Activated naive CD4-positive, alpha-beta T cell treated with anti-CD3 and anti-CD28 coated beads, Interleukin-2, amount 50 U/mL, for 24 hours (primary cell): Measurements from ENCODE around the gene TAF11L3.
"Not testable (repeated sequence)": the region's sequence is repeated elsewhere in the genome, so short reads cannot be mapped to it uniquely, and the experiment has no call there.

Experiments used
- H3K27ac Mint-ChIP-seq: one replicate; pipeline ENCODE4 v1.8.0; 2021; ENCODE audit warnings: mild to moderate bottlenecking, mixed read lengths
- H3K27me3 Mint-ChIP-seq: one replicate; pipeline ENCODE4 v1.8.0; 2021; ENCODE audit warnings: mixed read lengths
- H3K36me3 Mint-ChIP-seq: one replicate; pipeline ENCODE4 v1.8.0; 2021; ENCODE audit warnings: mixed read lengths
- H3K4me1 Mint-ChIP-seq: one replicate; pipeline ENCODE4 v1.8.0; 2021; ENCODE audit warnings: mixed read lengths
- H3K4me3 Mint-ChIP-seq: one replicate; pipeline ENCODE4 v1.8.0; 2021; ENCODE audit warnings: mild to moderate bottlenecking, mixed read lengths
- H3K9me3 Mint-ChIP-seq: one replicate; pipeline ENCODE4 v1.8.0; 2021; ENCODE audit warnings: mixed read lengths

TAF11L3 gene

GRCh38 chr5:17518067-17518466 lies at the start of gene TAF11L3:
TAF11L3 (plus strand) TSS chr5:17518367.
- not testable (repeated sequence) for H3K4me3 Mint-ChIP-seq, H3K9me3 Mint-ChIP-seq, H3K36me3 Mint-ChIP-seq, H3K27me3 Mint-ChIP-seq, H3K4me1 Mint-ChIP-seq, H3K27ac Mint-ChIP-seq

GRCh38 chr5:17470064-17470463 lies 48.1 kb upstream of the TAF11L3 start:
- Mint-ChIP-seq H3K27me3 (no peaks in the 10 kb centered on the region), H3K27ac (no peak overlapping the region), H3K9me3 (peaks cover 11% of the 10 kb centered on the region), H3K36me3 (no peaks in the 10 kb centered on the region), H3K4me3 (no peak overlapping the region), H3K4me1 (no peaks in the 10 kb centered on the region)

GRCh38 chr5:17475064-17475463 lies 43.1 kb upstream of the TAF11L3 start:
- H3K27me3 Mint-ChIP-seq, H3K4me1 Mint-ChIP-seq, H3K36me3 Mint-ChIP-seq, H3K27ac Mint-ChIP-seq, H3K4me3 Mint-ChIP-seq: not testable (repeated sequence)
- peaks cover 13% of the 10 kb centered on the region for H3K9me3 Mint-ChIP-seq

- Mint-ChIP-seq H3K27ac (no peak overlapping the region), H3K9me3 (peaks cover 7% of the 10 kb centered on the region), H3K36me3 (no peaks in the 10 kb centered on the region), H3K27me3 (no peaks in the 10 kb centered on the region), H3K4me1 (no peaks in the 10 kb centered on the region), H3K4me3 (no peak overlapping the region)
These were observed 41.1 kb upstream of the TAF11L3 start for GRCh38 chr5:17477043-17477442.

GRCh38 chr5:17477573-17478265 lies 40.4 kb upstream of the TAF11L3 start:
- Mint-ChIP-seq H3K9me3 (peaks cover 5% of the 10 kb centered on the region), H3K36me3 (no peaks in the 10 kb centered on the region), H3K27me3 (no peaks in the 10 kb centered on the region), H3K27ac (no peak overlapping the region), H3K4me3 (no peak overlapping the region), H3K4me1 (no peaks in the 10 kb centered on the region)

GRCh38 chr5:17481378-17481777 lies 36.8 kb upstream of the TAF11L3 start:
- H3K27me3 Mint-ChIP-seq, result no peaks in the 10 kb centered on the region
- H3K36me3 Mint-ChIP-seq, result no peaks in the 10 kb centered on the region
- H3K4me3 Mint-ChIP-seq, result no peak overlapping the region
- no peak overlapping the region for H3K27ac Mint-ChIP-seq
- peaks cover 5% of the 10 kb centered on the region for H3K9me3 Mint-ChIP-seq
- no peaks in the 10 kb centered on the region for H3K4me1 Mint-ChIP-seq

- no peak overlapping the region for H3K27ac Mint-ChIP-seq
- H3K36me3 Mint-ChIP-seq, result no peaks in the 10 kb centered on the region
- H3K27me3 Mint-ChIP-seq, result no peaks in the 10 kb centered on the region
- H3K4me1 Mint-ChIP-seq, result no peaks in the 10 kb centered on the region
- H3K4me3 Mint-ChIP-seq, result no peak overlapping the region
- peaks cover 5% of the 10 kb centered on the region for H3K9me3 Mint-ChIP-seq
These were observed 35.4 kb upstream of the TAF11L3 start for GRCh38 chr5:17482790-17483189.

- not testable (repeated sequence) for H3K36me3 Mint-ChIP-seq, H3K4me1 Mint-ChIP-seq, H3K4me3 Mint-ChIP-seq
These were observed 31.5 kb upstream of the TAF11L3 start for GRCh38 chr5:17486464-17487173.

GRCh38 chr5:17487174-17487512 lies 31.0 kb upstream of the TAF11L3 start:
- no peaks in the 10 kb centered on the region for H3K36me3 Mint-ChIP-seq
- H3K4me1 Mint-ChIP-seq, result no peaks in the 10 kb centered on the region
- no peak overlapping the region for H3K27ac Mint-ChIP-seq
- H3K4me3 Mint-ChIP-seq, result no peak overlapping the region
- no peaks in the 10 kb centered on the region for H3K9me3 Mint-ChIP-seq
- no peaks in the 10 kb centered on the region for H3K27me3 Mint-ChIP-seq

More at GRCh38 chr5:17486464-17487173, 31.5 kb upstream of the TAF11L3 start:
- not testable (repeated sequence) for H3K9me3 Mint-ChIP-seq, H3K27ac Mint-ChIP-seq, H3K27me3 Mint-ChIP-seq

GRCh38 chr5:17491257-17491656 lies 26.9 kb upstream of the TAF11L3 start:
- H3K27ac Mint-ChIP-seq, H3K4me1 Mint-ChIP-seq, H3K36me3 Mint-ChIP-seq, H3K9me3 Mint-ChIP-seq, H3K27me3 Mint-ChIP-seq, H3K4me3 Mint-ChIP-seq: not testable (repeated sequence)

- no peak overlapping the region for H3K27ac Mint-ChIP-seq
- no peak overlapping the region for H3K4me3 Mint-ChIP-seq
- H3K27me3 Mint-ChIP-seq, result no peaks in the 10 kb centered on the region
- H3K9me3 Mint-ChIP-seq, result peaks cover 5% of the 10 kb centered on the region
- H3K36me3 Mint-ChIP-seq, result no peaks in the 10 kb centered on the region
- no peaks in the 10 kb centered on the region for H3K4me1 Mint-ChIP-seq
These were observed 25.4 kb upstream of the TAF11L3 start for GRCh38 chr5:17492770-17493169.

GRCh38 chr5:17497446-17497845 lies 20.7 kb upstream of the TAF11L3 start:
- Mint-ChIP-seq H3K4me1 (no peaks in the 10 kb centered on the region), H3K36me3 (no peaks in the 10 kb centered on the region), H3K27me3 (no peaks in the 10 kb centered on the region), H3K9me3 (peaks cover 5% of the 10 kb centered on the region), H3K27ac (no peak overlapping the region), H3K4me3 (no peak overlapping the region)

- H3K27ac Mint-ChIP-seq, H3K9me3 Mint-ChIP-seq, H3K27me3 Mint-ChIP-seq, H3K4me1 Mint-ChIP-seq, H3K4me3 Mint-ChIP-seq, H3K36me3 Mint-ChIP-seq: not testable (repeated sequence)
These were observed 20.2 kb upstream of the TAF11L3 start, which contains the start of gene TAF11L2 for GRCh38 chr5:17497931-17498330. TAF11L2 (plus strand) TSS chr5:17498231.

GRCh38 chr5:17511775-17512325 lies 6.3 kb upstream of the TAF11L3 start:
- no peaks in the 10 kb centered on the region for H3K27me3 Mint-ChIP-seq
- H3K27ac Mint-ChIP-seq, result no peak overlapping the region
- H3K36me3 Mint-ChIP-seq, result no peaks in the 10 kb centered on the region
- no peaks in the 10 kb centered on the region for H3K9me3 Mint-ChIP-seq
- H3K4me3 Mint-ChIP-seq, result no peak overlapping the region
- no peaks in the 10 kb centered on the region for H3K4me1 Mint-ChIP-seq

- H3K27ac Mint-ChIP-seq, H3K4me1 Mint-ChIP-seq, H3K9me3 Mint-ChIP-seq, H3K27me3 Mint-ChIP-seq, H3K4me3 Mint-ChIP-seq, H3K36me3 Mint-ChIP-seq: not testable (repeated sequence)
These were observed 641 bp upstream of the TAF11L3 start for GRCh38 chr5:17517526-17517925.

- H3K36me3 Mint-ChIP-seq, H3K9me3 Mint-ChIP-seq, H3K27me3 Mint-ChIP-seq, H3K4me3 Mint-ChIP-seq, H3K27ac Mint-ChIP-seq, H3K4me1 Mint-ChIP-seq: not testable (repeated sequence)
These were observed 1.3 kb downstream of the TAF11L3 start for GRCh38 chr5:17519508-17519907.
